Breast epithelium (tissue), 3 donors: ENCODE results near the gene NUTM2A.
"Not testable (repeated sequence)": the region's sequence is repeated elsewhere in the genome, so short reads cannot be mapped to it uniquely, and the experiment has no call there.

Experiments used
- CTCF ChIP-seq, 3 donors: fragments of 450-650 bp; IDR thresholded peaks; one replicate each; pipeline ENCODE4 v1.5.1; 2016 to 2017; ENCODE audit warnings: antibody characterized with exemption in 3 of 3, mild to moderate bottlenecking in 3 of 3, moderate library complexity in 3 of 3
- POLR2A ChIP-seq: fragments of 450-650 bp; IDR thresholded peaks from one replicate; pipeline ENCODE4 v1.6.1; 2016; ENCODE audit warnings: antibody characterized with exemption, mild to moderate bottlenecking, moderate library complexity
- POLR2AphosphoS5 ChIP-seq, 3 donors: sonication (generic); formaldehyde crosslinking; IDR thresholded peaks; one replicate each; pipeline ENCODE4 v1.6.1; 2017; ENCODE audit warnings: antibody characterized with exemption in 3 of 3

- not testable (repeated sequence) for TF ChIP-seq CTCF (IDR thresholded peaks at IDR 0.05); POLR2A; POLR2AphosphoS5 (IDR thresholded peaks at IDR 0.05)
Observed at GRCh38 chr10:87229211-87229610, 4.0 kb downstream of the NUTM2A start.
